ENCODE measurements around the gene OR10AG1. TPM values are rescaled to one million over a fixed set of nuclear protein-coding genes. Genes with fewer than 3 reads are reported as not detected.

Gene OR10AG1
- total RNA-seq = under 0.01 TPM in 1 of 2 replicates, not detected in the other

GRCh38 chr11:55969845-55970244 lies at the start of gene OR10AG1:
Gene OR10AG1, minus strand, starts transcription at chr11:55969945. Its CDS starts 38 bp downstream, at chr11:55969907.
- H3K4me3 ChIP-seq (ENCODE audit: low read depth, low read length) = no peak within 1 kb of the TSS
- no peak for DNase-seq (ENCODE audit: low read depth)
- no peak for TF ChIP-seq CTCF (IDR thresholded peaks at IDR 0.05; ENCODE audit: insufficient read depth, low read depth, low read length)

GRCh38 chr11:56013805-56014204 lies 44.1 kb upstream of the OR10AG1 start:
- TF ChIP-seq CTCF (IDR thresholded peaks at IDR 0.05; ENCODE audit: insufficient read depth, low read depth, low read length) = no peak
- H3K4me3 ChIP-seq (ENCODE audit: low read depth, low read length) = no peak overlapping the region
- no peak for DNase-seq (ENCODE audit: low read depth)

- H3K4me3 ChIP-seq (ENCODE audit: low read depth, low read length) = no peak overlapping the region
- TF ChIP-seq CTCF (IDR thresholded peaks at IDR 0.05; ENCODE audit: insufficient read depth, low read depth, low read length) = no peak
- DNase-seq (ENCODE audit: low read depth) = no peak
Measured at GRCh38 chr11:56010716-56011115, 41.0 kb upstream of the OR10AG1 start.

GRCh38 chr11:55994525-55994924 lies 24.8 kb upstream of the OR10AG1 start, which contains the start of gene OR5F1:
Gene OR5F1, minus strand, starts transcription at chr11:55994625. Its CDS starts 0 bp downstream, at chr11:55994625.
- TF ChIP-seq CTCF (IDR thresholded peaks at IDR 0.05; ENCODE audit: insufficient read depth, low read depth, low read length) = no peak

GRCh38 chr11:55970935-55971334 lies 1.2 kb upstream of the OR10AG1 start:
- no peak for DNase-seq (ENCODE audit: low read depth)
- no peak for TF ChIP-seq CTCF (IDR thresholded peaks at IDR 0.05; ENCODE audit: insufficient read depth, low read depth, low read length)
- no peak overlapping the region for H3K4me3 ChIP-seq (ENCODE audit: low read depth, low read length)

More at GRCh38 chr11:55994525-55994924, 24.8 kb upstream of the OR10AG1 start, which contains the start of gene OR5F1:
- DNase-seq (ENCODE audit: low read depth) = no peak
- H3K4me3 ChIP-seq (ENCODE audit: low read depth, low read length) = no peak within 1 kb of the TSS

- no peak for DNase-seq (ENCODE audit: low read depth)
- TF ChIP-seq CTCF (IDR thresholded peaks at IDR 0.05; ENCODE audit: insufficient read depth, low read depth, low read length) = no peak
- H3K4me3 ChIP-seq (ENCODE audit: low read depth, low read length) = no peak overlapping the region
Measured at GRCh38 chr11:55967914-55968313, 1.8 kb downstream of the OR10AG1 start.

- no peak for TF ChIP-seq CTCF (IDR thresholded peaks at IDR 0.05; ENCODE audit: insufficient read depth, low read depth, low read length)
- no peak overlapping the region for H3K4me3 ChIP-seq (ENCODE audit: low read depth, low read length)
- no peak for DNase-seq (ENCODE audit: low read depth)
Measured at GRCh38 chr11:55966391-55966790, 3.4 kb downstream of the OR10AG1 start.

Data from fibroblast of villous mesenchyme (primary cell).